ENCODE measurements around the gene NPNT.
"Not testable (repeated sequence)": the region's sequence is repeated elsewhere in the genome, so short reads cannot be mapped to it uniquely, and the experiment has no call there.

The NPNT gene

DNA sequence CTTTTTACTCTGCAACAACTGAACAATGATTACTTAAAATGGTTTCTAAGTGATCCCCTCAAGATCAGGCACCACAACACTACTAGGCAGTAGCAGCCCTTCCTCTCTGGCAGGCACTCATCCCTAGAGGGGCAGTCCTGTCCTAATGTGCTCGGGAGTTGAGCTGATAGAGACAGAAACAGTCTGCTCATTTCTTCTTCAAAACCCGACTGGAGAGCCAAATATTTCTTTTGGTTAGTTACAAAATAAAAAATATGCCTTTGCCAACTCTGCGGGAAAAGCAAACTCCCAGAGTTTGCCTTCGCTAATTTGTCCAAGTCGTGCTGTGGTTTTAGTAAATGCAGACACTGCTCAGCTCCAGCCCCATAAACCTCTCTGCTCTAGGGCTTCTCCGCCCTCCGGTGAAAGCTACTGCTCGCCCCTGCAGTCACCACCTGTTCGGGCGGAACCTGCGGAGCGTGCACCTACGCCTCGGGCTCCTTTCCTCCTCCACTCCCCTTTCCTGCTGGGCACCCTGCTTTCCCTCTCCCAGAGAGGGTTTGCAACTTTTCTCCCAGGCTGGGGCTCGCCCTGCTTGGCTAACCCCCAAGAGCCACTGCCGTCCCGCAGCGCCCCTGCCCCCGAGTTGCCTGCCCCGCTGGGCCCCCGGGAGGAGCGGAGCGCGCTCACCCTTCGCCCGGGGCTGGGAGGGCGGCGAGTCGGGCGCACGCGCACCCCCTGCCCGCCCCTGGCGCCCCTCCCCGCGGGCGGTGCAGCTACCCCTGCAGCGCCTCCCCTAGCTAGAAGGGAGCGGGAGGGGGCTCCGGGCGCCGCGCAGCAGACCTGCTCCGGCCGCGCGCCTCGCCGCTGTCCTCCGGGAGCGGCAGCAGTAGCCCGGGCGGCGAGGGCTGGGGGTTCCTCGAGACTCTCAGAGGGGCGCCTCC, at the start of gene NPNT:
NPNT (plus strand) TSS at position 812 of the 923 bp plus-strand sequence. CDS start 182 bp downstream, outside the sequence.
- DNase-seq (ENCODE audit: low spot score), result peak; percentile 61
- TF ChIP-seq CTCF (IDR thresholded peaks at IDR 0.05; ENCODE audit: extremely low read depth, missing control alignments), result no peak

- no peak for TF ChIP-seq CTCF (IDR thresholded peaks at IDR 0.05; ENCODE audit: extremely low read depth, missing control alignments)
- DNase-seq (ENCODE audit: low spot score), result no peak
Observed at GRCh38 chr4:105845559-105845958, 49.7 kb upstream of the NPNT start.

DNA sequence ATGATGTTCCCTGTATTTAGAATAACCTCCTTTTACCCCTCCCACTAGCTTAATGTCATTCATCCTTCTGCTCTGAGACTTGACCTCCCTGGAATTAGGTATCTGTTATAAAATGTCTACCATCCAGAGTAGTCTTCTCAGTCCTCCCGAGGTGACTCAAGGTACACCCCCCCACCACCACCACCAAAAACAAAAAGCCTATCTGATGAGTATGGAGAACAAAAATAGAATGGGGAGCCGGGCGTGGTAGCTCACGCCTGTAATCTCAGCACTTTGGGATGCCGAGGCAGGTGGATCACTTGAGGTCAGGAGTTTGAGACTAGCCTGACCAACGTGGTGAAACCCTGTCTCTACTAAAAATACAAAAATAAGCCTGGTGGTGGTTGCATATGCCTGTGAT, 46.9 kb upstream of the NPNT start:
- DNase-seq (ENCODE audit: low spot score), result not testable (repeated sequence)

GRCh38 chr4:105851196-105851595, 44.1 kb upstream of the NPNT start:
- DNase-seq (ENCODE audit: low spot score), result no peak
- TF ChIP-seq CTCF (IDR thresholded peaks at IDR 0.05; ENCODE audit: extremely low read depth, missing control alignments), result no peak

- DNase-seq (ENCODE audit: low spot score), result not testable (repeated sequence)
Observed at GRCh38 chr4:105852230-105852629, 43.0 kb upstream of the NPNT start.

- DNase-seq (ENCODE audit: low spot score), result no peak
- no peak for TF ChIP-seq CTCF (IDR thresholded peaks at IDR 0.05; ENCODE audit: extremely low read depth, missing control alignments)
Observed at GRCh38 chr4:105858466-105859040, 36.7 kb upstream of the NPNT start.

DNA sequence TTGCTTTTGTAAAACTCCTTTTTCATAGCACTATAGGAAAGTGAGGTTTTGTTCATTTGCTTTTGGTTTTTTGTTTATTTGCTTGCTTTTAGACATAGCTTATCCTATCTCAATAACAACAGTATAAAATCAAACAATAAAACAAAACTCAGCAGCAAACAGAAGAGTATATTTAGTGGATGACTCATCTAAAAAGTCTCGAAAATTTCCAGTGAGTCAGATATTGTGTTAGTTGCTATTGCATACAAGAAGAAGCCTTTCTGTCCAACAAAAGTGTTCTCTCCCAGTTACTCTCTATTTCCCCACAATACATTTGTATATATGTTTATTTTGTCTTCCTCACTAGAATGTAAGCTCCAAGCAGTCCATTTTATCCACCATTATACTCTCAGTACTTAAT, 36.0 kb upstream of the NPNT start:
- no peak for TF ChIP-seq CTCF (IDR thresholded peaks at IDR 0.05; ENCODE audit: extremely low read depth, missing control alignments)
- DNase-seq (ENCODE audit: low spot score), result no peak

GRCh38 chr4:105870963-105871362, 24.3 kb upstream of the NPNT start:
- DNase-seq (ENCODE audit: low spot score), result no peak
- TF ChIP-seq CTCF (IDR thresholded peaks at IDR 0.05; ENCODE audit: extremely low read depth, missing control alignments), result no peak
